Nephron (organoid): ENCODE data around the gene BRSK2.

Experiments used
- H3K27ac Mint-ChIP-seq, 3 experiments: 2 replicates each; pipeline ENCODE4 v1.8.0; 2020; ENCODE audit warnings: mixed read lengths in 3 of 3, mild to moderate bottlenecking in 2 of 3, moderate library complexity in 1 of 3
- H3K27me3 Mint-ChIP-seq: 2 replicates; pipeline ENCODE4 v1.8.0; 2021; ENCODE audit warnings: low read depth, mild to moderate bottlenecking, moderate library complexity, mixed read lengths
- H3K36me3 Mint-ChIP-seq: 2 replicates; pipeline ENCODE4 v1.8.0; 2020; ENCODE audit warnings: low read depth, mixed read lengths
- H3K4me1 Mint-ChIP-seq: 2 replicates; pipeline ENCODE4 v1.8.0; 2020; ENCODE audit warnings: mixed read lengths
- H3K4me3 Mint-ChIP-seq, 3 experiments: 2 replicates each; pipeline ENCODE4 v1.8.0; 2020; ENCODE audit warnings: mild to moderate bottlenecking in 3 of 3, mixed read lengths in 3 of 3, moderate library complexity in 2 of 3
- H3K9me3 Mint-ChIP-seq: 2 replicates; pipeline ENCODE4 v1.8.0; 2020; ENCODE audit warnings: mixed read lengths
- CTCF ChIP-seq, 3 experiments: fragments of 200-600 bp; sonication (generic); IDR thresholded peaks; one replicate each; pipeline ENCODE4 v1.5.0; 2021; ENCODE audit warnings: antibody characterized with exemption in 3 of 3; ENCODE audit not compliant: unreplicated experiment in 3 of 3

The BRSK2 gene

GRCh38 chr11:1403078-1403620 lies 13.4 kb downstream of the BRSK2 start:
- H3K4me1 Mint-ChIP-seq: no peaks in the 10 kb centered on the region
- H3K4me3 Mint-ChIP-seq: no peak overlapping the region
- no peaks in the 10 kb centered on the region for H3K36me3 Mint-ChIP-seq
- H3K27me3 Mint-ChIP-seq: peaks cover 7% of the 10 kb centered on the region
- H3K9me3 Mint-ChIP-seq: no peaks in the 10 kb centered on the region
- TF ChIP-seq CTCF (IDR thresholded peaks at IDR 0.05; ENCODE audit: unreplicated experiment in 3 of 3): no peak
- H3K27ac Mint-ChIP-seq: no peak overlapping the region

- Mint-ChIP-seq H3K4me1 (peaks cover 4% of the 10 kb centered on the region), H3K27ac (no peak overlapping the region), H3K36me3 (no peaks in the 10 kb centered on the region), H3K27me3 (peaks cover 12% of the 10 kb centered on the region), H3K9me3 (no peaks in the 10 kb centered on the region), H3K4me3 (no peak overlapping the region)
- TF ChIP-seq CTCF (IDR thresholded peaks at IDR 0.05; ENCODE audit: unreplicated experiment in 3 of 3): no peak
Measured at GRCh38 chr11:1403721-1404460, 14.2 kb downstream of the BRSK2 start.

- H3K9me3 Mint-ChIP-seq: no peaks in the 10 kb centered on the region
- H3K27me3 Mint-ChIP-seq: peaks cover 17% of the 10 kb centered on the region
- no peak overlapping the region for H3K27ac Mint-ChIP-seq
- H3K4me3 Mint-ChIP-seq: no peak overlapping the region
- TF ChIP-seq CTCF (IDR thresholded peaks at IDR 0.05; ENCODE audit: unreplicated experiment in 3 of 3): no peak
- no peaks in the 10 kb centered on the region for H3K36me3 Mint-ChIP-seq
- peaks cover 7% of the 10 kb centered on the region for H3K4me1 Mint-ChIP-seq
Measured at GRCh38 chr11:1404461-1405185, 14.9 kb downstream of the BRSK2 start.

- TF ChIP-seq CTCF (IDR thresholded peaks at IDR 0.05; ENCODE audit: unreplicated experiment in 3 of 3): no peak
- H3K4me1 Mint-ChIP-seq: peaks cover 8% of the 10 kb centered on the region
- no peak overlapping the region for H3K4me3 Mint-ChIP-seq
- H3K36me3 Mint-ChIP-seq: no peaks in the 10 kb centered on the region
- peaks cover 18% of the 10 kb centered on the region for H3K27me3 Mint-ChIP-seq
- H3K27ac Mint-ChIP-seq: no peak overlapping the region
- no peaks in the 10 kb centered on the region for H3K9me3 Mint-ChIP-seq
Measured at GRCh38 chr11:1405186-1406020, 15.7 kb downstream of the BRSK2 start.

- peaks cover 8% of the 10 kb centered on the region for H3K4me1 Mint-ChIP-seq
- H3K9me3 Mint-ChIP-seq: no peaks in the 10 kb centered on the region
- no peaks in the 10 kb centered on the region for H3K36me3 Mint-ChIP-seq
- peaks cover 18% of the 10 kb centered on the region for H3K27me3 Mint-ChIP-seq
- no peak overlapping the region for H3K27ac Mint-ChIP-seq
- TF ChIP-seq CTCF (IDR thresholded peaks at IDR 0.05; ENCODE audit: unreplicated experiment in 3 of 3): no peak
- no peak overlapping the region for H3K4me3 Mint-ChIP-seq
Measured at GRCh38 chr11:1406571-1407485, 17.1 kb downstream of the BRSK2 start.
